IPS-11a (cell line): Measurements from ENCODE around the gene TYW1B.
"Not testable (repeated sequence)": the region's sequence is repeated elsewhere in the genome, so short reads cannot be mapped to it uniquely, and the experiment has no call there.

Source experiments
- H3K4me3 ChIP-seq: one replicate; pipeline ENCODE4 v1.5.1; 2013; ENCODE audit warnings: low read depth, low read length, control low read depth

Gene TYW1B

GRCh38 chr7:72816370-72817157 is 11.4 kb downstream of the TYW1B start:
- not testable (repeated sequence) for H3K4me3 ChIP-seq

- not testable (repeated sequence) for H3K4me3 ChIP-seq
These were observed 17.6 kb downstream of the TYW1B start for GRCh38 chr7:72810437-72810836.

DNA sequence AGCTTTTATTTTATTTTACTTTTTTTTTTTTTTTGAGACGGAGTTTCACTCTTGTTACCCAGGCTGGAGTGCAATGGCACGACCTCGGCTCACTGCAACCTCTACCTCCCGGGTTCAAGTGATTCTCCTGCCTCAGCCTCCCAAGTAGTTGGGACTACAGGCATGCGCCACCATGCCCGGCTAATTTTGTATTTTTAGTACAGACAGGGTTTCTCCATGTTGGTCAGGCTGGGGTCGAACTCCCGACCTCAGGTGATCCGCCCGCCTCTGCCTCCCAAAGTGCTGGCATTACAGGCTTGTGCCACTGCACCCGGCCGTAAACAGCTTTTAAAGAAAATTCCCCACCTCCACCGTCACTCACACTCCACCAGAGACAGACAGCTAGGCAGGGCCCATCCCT is 19.5 kb downstream of the TYW1B start:
- not testable (repeated sequence) for H3K4me3 ChIP-seq

DNA sequence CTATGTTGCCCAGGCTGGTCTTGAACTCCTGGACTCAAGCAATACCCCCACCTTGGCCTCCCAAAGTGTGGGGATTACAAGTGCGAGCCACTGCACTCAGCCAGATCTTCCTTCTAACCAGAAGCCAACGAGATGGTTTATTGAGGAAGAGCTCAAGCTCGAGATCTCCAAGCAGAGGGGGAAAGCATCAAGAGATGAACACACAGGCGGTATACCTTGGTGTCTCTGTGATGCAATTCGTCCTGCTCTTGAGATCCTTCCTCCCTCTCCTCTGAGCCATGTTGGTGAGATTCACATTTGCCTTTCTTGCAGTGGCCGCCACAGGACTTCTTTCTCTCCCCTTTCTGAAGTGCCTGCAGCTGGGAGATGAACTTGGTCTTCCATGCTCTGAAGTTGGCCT is 21.1 kb downstream of the TYW1B start:
- H3K4me3 ChIP-seq: not testable (repeated sequence)

DNA sequence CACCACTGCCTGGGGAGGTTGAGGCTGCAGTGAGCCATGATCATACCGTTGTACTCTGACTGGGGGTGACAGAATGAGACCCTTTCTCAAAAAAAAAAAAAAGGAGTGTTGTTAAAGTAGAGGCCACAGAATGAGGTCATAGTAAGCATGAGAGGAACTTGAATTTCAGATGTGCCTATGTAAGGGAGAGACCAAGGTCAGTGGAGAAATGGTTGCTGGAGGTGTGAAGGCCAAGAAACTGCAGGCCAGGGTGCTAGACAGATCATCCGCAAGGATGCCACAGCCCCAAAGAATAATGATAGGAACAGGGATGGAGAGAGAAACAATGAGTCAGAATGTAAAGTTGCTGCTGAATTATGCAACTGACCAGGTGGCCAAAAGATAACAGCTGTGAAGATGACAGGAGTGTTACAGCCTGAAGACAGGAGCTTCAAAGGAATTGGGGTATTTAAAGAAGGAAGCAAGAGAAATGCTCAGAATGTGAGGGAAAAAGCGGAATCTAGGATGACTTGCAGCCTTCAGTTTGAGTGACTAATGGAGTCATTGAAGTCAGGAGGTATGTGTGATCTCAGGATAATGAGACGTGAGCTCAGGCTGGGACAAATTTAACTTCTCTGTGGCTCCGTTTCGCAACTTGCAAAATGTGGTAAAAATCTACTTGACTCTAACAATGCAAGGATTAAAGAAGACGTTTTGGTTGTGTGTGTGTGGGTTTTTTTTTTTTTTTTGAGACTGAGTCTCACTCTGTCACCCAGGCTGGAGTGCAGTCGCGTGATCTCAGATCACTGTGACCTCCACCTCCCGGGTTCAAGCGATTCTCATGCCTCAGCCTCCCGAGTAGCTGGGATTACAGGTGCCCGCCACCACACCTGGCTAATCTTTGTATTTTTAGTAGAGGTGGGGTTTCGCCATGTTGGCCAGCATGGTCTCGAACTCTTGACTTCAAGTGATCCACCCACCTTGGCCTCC is 22.2 kb downstream of the TYW1B start:
- no peak overlapping the region for H3K4me3 ChIP-seq

DNA sequence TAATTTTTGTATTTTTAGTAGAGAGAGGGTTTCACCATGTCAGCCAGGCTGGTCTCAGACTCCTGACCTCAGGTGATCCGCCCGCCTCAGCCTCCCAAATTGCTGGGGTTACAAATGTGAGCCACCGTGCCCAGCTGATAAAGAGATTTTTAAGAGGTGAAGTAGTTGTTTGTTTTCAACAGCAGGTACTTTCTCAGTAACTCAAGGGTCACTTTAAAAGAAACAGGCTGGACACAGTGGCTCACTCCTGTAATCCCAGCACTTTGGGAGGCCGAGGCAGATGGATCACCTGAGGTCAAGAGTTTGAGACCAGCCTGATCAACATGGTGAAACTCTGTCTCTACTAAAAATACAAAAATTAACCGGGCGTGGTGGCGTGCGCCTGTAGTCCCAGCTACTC is 24.2 kb downstream of the TYW1B start:
- not testable (repeated sequence) for H3K4me3 ChIP-seq

- H3K4me3 ChIP-seq: not testable (repeated sequence)
These were observed 26.4 kb downstream of the TYW1B start for GRCh38 chr7:72801564-72801963.

- not testable (repeated sequence) for H3K4me3 ChIP-seq
These were observed 32.6 kb downstream of the TYW1B start for GRCh38 chr7:72795401-72795800.

GRCh38 chr7:72793791-72794190 is 34.2 kb downstream of the TYW1B start:
- no peak overlapping the region for H3K4me3 ChIP-seq

- not testable (repeated sequence) for H3K4me3 ChIP-seq
These were observed 37.3 kb downstream of the TYW1B start for GRCh38 chr7:72790698-72791060.

DNA sequence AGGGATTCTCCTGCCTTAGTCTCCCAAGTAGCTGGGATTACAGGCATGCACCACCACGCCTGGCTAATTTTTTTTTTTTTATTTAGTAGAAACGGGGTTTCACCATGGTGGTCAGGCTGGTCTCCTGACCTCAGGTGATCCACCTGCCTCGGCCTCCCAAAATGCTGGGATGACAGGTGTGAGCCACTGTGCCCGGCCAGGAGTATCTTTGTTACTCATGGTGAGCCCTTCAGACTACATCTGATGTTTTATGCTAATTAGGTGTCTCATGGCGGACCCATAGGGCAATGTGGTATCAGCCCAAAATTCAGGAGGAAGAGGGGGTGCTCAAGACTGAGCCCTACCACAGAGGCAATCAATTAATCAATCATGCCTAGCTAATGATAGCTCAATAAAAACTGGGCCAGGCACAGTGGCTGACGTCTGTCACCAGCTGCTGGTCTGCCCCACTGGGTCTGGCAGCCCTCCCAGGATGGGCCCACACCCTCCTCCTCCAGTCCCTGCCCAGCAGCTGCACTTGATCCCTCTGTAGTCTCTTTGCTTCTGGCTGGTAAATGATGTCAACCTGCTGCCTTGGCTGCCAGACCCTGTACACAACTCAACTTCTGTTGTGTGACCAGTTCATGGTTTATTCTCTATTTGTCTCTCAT is 37.8 kb downstream of the TYW1B start:
- H3K4me3 ChIP-seq: not testable (repeated sequence)

DNA sequence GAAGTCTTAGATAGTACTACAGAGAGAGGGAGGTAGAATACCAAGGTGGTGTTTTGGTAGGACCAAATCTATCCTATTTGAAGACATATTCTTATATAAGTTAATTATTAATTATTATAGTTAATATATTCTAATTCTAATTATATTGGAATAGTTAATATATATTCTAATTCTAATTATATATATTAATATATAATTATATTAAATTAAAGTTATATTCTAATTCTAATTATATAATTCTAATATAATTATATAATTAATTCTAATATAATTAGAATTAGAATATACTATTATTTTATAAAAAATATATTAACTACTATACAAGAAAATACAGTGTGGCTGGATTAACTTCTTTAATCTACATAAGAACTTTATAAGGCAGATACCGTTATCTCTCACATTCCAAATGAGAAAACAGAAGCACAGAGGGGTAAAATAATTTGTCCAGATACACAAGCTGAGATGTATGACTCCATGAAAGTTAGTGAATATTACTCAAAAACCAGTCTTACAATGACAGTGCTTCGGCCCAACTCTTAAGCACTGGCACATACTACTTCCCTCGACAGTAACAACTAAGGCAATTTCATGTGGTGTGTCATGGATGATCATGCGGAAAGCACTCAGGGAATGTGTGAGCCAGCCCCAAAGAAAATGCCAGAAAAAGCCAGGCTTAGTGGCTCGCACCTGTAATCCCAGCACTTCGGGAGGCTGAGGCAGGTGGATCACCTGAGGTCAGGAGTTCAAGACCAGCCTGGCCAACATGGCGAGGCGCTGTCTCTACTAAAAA is 42.6 kb downstream of the TYW1B start:
- H3K4me3 ChIP-seq: no peak overlapping the region

- not testable (repeated sequence) for H3K4me3 ChIP-seq
These were observed 44.2 kb downstream of the TYW1B start for GRCh38 chr7:72783601-72784370.

DNA sequence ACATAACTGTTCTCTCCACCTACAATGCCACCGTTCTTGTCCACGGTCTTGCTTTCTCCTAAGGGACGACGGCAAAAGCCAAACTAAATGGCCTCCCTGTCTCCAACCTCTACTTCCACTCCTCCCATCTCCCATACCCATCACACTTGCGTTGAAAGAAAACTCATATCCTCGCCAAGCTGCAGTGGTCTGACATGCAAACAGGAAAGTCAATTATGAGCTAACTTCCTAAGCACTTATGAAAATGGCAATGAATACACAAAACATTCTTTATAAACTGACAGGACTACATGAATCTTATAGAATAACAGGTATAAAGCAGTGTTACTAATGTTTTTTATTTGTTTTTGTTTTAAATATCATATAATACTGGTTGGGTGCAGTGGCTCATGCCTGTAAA is 46.4 kb downstream of the TYW1B start:
- no peak overlapping the region for H3K4me3 ChIP-seq

DNA sequence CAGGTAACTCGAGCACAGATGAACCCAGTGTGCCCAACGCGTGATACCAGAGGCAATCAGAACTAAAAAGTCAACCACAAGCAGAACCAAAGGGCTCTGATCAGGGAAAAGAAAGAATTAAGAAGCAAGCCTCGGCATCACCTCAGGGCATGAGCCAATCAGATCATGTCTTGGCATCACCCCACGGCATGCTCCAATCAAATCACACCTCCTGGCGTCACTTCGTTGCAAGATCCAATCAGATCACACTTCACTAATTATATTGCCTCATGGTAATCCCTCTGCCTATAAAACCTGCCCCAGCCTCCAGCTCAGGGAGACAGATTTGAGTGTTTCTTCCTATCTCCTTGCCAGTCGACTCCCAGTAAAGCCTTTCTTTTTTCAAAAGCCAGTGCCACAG is 46.8 kb downstream of the TYW1B start:
- H3K4me3 ChIP-seq: no peak overlapping the region

DNA sequence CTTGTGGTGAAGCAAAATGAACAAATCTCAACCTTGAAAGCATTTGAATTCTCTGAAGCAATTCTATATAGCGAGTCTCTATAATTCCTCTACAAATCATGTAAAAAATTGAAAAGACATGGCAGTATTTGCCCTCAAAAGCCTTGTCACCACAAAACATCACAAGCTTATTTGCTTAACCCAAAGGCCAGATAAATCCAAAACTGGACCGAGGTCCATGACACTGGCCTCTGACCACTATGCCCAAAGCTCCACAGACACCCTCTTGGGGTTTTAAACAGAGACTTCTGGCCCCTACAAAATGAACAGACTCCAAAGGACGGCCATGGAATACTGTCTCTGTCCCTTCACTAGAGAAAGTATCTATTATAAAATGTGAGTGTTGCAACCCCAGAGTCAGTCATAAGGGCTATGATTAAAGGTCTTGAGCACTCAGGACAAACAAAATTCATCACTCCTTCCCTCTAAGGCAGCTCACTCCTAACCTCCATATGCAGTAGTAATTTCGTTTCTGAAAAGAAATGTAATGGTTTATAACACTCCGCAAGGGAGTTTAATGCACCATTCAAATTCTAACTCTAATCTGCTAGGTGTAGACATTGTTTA is 47.6 kb downstream of the TYW1B start:
- not testable (repeated sequence) for H3K4me3 ChIP-seq

GRCh38 chr7:72777167-72777566 is 50.8 kb downstream of the TYW1B start:
- H3K4me3 ChIP-seq: not testable (repeated sequence)

DNA sequence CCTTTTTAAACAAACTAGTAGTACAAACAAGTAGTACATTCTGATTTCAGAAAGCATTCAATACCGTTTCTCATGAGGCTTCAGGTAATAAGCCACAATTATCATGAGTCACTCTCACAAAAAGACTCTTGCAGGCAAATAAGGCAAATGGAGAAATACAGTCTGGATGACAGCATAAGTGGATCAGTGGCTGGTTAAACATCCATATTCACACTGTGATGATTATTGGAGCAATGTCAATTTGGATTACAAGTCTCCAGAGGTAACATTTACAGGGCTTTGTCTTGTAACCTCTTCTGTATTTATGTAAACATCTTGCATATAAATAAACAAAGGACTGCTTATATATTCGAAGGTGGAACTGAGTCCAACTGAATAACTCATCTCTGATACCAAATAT is 55.4 kb downstream of the TYW1B start:
- H3K4me3 ChIP-seq: not testable (repeated sequence)

- not testable (repeated sequence) for H3K4me3 ChIP-seq
These were observed 61.0 kb downstream of the TYW1B start for GRCh38 chr7:72766994-72767393.

- no peak overlapping the region for H3K4me3 ChIP-seq
These were observed 67.4 kb downstream of the TYW1B start for GRCh38 chr7:72760602-72761001.
